Upper lobe of left lung (tissue), 6 donors: Measurements from ENCODE around the gene NDFIP2. TPM values are rescaled to one million over a fixed set of nuclear protein-coding genes. Genes with fewer than 3 reads are reported as not detected.

Experiments used
- ATAC-seq, 2 donors: fragments of 200-7000 bp; cut with Tn5 transposase; one replicate each; pipeline ENCODE4 v1.9.1; 2022; ENCODE audit warnings: mild to moderate bottlenecking in 2 of 2, moderate library complexity in 2 of 2; ENCODE audit not compliant: low FRiP score in 2 of 2
- DNase-seq, 2 donors: peaks; one replicate each; pipeline ENCODE4 v3.0.0-alpha.2; 2019 to 2020
- H3K27ac ChIP-seq, 4 donors: fragments of 200-600 bp; sonication (generic); one replicate each; pipeline ENCODE4 v1.5.1; 2016 to 2019
- H3K27me3 ChIP-seq, 4 donors: fragments of 200-600 bp; sonication (generic); one replicate each; pipeline ENCODE4 v1.5.1; 2017 to 2019
- H3K36me3 ChIP-seq, 4 donors: fragments of 200-600 bp; sonication (generic); one replicate each; pipeline ENCODE4 v1.5.1; 2016 to 2019
- H3K4me1 ChIP-seq, 4 donors: fragments of 200-600 bp; sonication (generic); one replicate each; pipeline ENCODE4 v1.5.1; 2018 to 2019
- H3K4me3 ChIP-seq, 4 donors: fragments of 200-600 bp; sonication (generic); one replicate each; pipeline ENCODE4 v1.5.1; 2017 to 2019; ENCODE audit warnings: mild to moderate bottlenecking in 2 of 4, moderate library complexity in 1 of 4
- H3K9me3 ChIP-seq, 4 donors: fragments of 200-600 bp; sonication (generic); one replicate each; pipeline ENCODE4 v1.5.1; 2018 to 2019
- EP300 ChIP-seq, 4 donors: sonication (generic); formaldehyde crosslinking; IDR thresholded peaks; one replicate each; pipeline ENCODE4 v1.5.1; 2017; ENCODE audit warnings: antibody characterized with exemption in 4 of 4, control low read depth in 2 of 4
- POLR2A ChIP-seq, 4 donors: fragments of 450-650 bp; IDR thresholded peaks; one replicate each; pipeline ENCODE4 v1.5.1; 2016 to 2017; ENCODE audit warnings: antibody characterized with exemption in 4 of 4, mild to moderate bottlenecking in 2 of 4
- POLR2AphosphoS5 ChIP-seq, 2 donors: sonication (generic); formaldehyde crosslinking; IDR thresholded peaks; one replicate each; pipeline ENCODE4 v1.5.1; 2017; ENCODE audit warnings: antibody characterized with exemption in 2 of 2
- WGBS, 2 donors: methylation state at CpG; one replicate each; pipeline ENCODE4 v1.1.5; 2017 to 2018; 5-methylcytosine and 5-hydroxymethylcytosine counted together
- total RNA-seq, 6 donors: library from RNA; depleted of rRNA in 4 of 6; stranded (reverse); fragments of >200 nt in 4 of 6; gene quantifications; one replicate each; pipeline versions ENCODE4 v1.1.0 to v1.2.1, GENCODE V29; 2016 to 2021
- TF ChIP-seq, protein P1 (sequence below), 6 experiments: fragments of 450-650 bp in 4 of 6; fragments of 200-600 bp in 2 of 6; sonication (generic) in 2 of 6; IDR thresholded peaks; one replicate each; pipeline ENCODE4 v1.5.1; 2016 to 2019; ENCODE audit warnings: antibody characterized with exemption in 6 of 6
- donor health status: DM: no; HTN: no; CAD: no; lungs with moderate emphysema.
- donor health status: DM: no; HTN: yes; CAD: no; lungs with severe emphysema.

NDFIP2 gene
- total RNA-seq, 6 donors from 2014 or later, result 8.4 to 37.2 (median 26.2) TPM

GRCh38 chr13:79508224-79508961, 27.4 kb downstream of the NDFIP2 start:
- no peak overlapping the region for H3K4me3 ChIP-seq
- no peak for ATAC-seq
- no peaks in the 10 kb centered on the region for H3K36me3 ChIP-seq
- no peaks in the 10 kb centered on the region for H3K27me3 ChIP-seq
- no peak for DNase-seq
- WGBS, 2 donors, result 90 to 93% methylated on average over 6 of the region's 6 CpGs
- H3K27ac ChIP-seq, result no peak overlapping the region
- H3K9me3 ChIP-seq, result no peaks in the 10 kb centered on the region
- TF ChIP-seq, protein P1, sequence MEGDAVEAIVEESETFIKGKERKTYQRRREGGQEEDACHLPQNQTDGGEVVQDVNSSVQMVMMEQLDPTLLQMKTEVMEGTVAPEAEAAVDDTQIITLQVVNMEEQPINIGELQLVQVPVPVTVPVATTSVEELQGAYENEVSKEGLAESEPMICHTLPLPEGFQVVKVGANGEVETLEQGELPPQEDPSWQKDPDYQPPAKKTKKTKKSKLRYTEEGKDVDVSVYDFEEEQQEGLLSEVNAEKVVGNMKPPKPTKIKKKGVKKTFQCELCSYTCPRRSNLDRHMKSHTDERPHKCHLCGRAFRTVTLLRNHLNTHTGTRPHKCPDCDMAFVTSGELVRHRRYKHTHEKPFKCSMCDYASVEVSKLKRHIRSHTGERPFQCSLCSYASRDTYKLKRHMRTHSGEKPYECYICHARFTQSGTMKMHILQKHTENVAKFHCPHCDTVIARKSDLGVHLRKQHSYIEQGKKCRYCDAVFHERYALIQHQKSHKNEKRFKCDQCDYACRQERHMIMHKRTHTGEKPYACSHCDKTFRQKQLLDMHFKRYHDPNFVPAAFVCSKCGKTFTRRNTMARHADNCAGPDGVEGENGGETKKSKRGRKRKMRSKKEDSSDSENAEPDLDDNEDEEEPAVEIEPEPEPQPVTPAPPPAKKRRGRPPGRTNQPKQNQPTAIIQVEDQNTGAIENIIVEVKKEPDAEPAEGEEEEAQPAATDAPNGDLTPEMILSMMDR (IDR thresholded peaks at IDR 0.05), result no peak
- no peak for TF ChIP-seq POLR2A (IDR thresholded peaks at IDR 0.05)
- TF ChIP-seq POLR2AphosphoS5 (IDR thresholded peaks at IDR 0.05), result no peak
- TF ChIP-seq EP300 (IDR thresholded peaks at IDR 0.05), result no peak
- no peaks in the 10 kb centered on the region for H3K4me1 ChIP-seq

GRCh38 chr13:79511611-79512010, 30.7 kb downstream of the NDFIP2 start:
- Histone ChIP-seq H3K4me1 (no peaks in the 10 kb centered on the region), H3K9me3 (no peaks in the 10 kb centered on the region), H3K27me3 (no peaks in the 10 kb centered on the region), H3K27ac (no peak overlapping the region), H3K36me3 (no peaks in the 10 kb centered on the region), H3K4me3 (no peak overlapping the region)
- no peak for DNase-seq
- TF ChIP-seq POLR2AphosphoS5 (IDR thresholded peaks at IDR 0.05) (no peak), EP300 (IDR thresholded peaks at IDR 0.05) (no peak), POLR2A (IDR thresholded peaks at IDR 0.05) (no peak)
- TF ChIP-seq, protein P1 (IDR thresholded peaks at IDR 0.05), result no peak
- 93% methylated on average over 2 of the region's 2 CpGs for WGBS, 2 donors
- ATAC-seq, result no peak

- no peak overlapping the region for H3K27ac ChIP-seq
- no peak for ATAC-seq
- H3K36me3 ChIP-seq, result no peaks in the 10 kb centered on the region
- H3K9me3 ChIP-seq, result no peaks in the 10 kb centered on the region
- no peaks in the 10 kb centered on the region for H3K27me3 ChIP-seq
- DNase-seq, result no peak
- no peaks in the 10 kb centered on the region for H3K4me1 ChIP-seq
- no peak overlapping the region for H3K4me3 ChIP-seq
- TF ChIP-seq EP300 (IDR thresholded peaks at IDR 0.05) (no peak), POLR2A (IDR thresholded peaks at IDR 0.05) (no peak), POLR2AphosphoS5 (IDR thresholded peaks at IDR 0.05) (no peak)
- TF ChIP-seq, protein P1 (IDR thresholded peaks at IDR 0.05), result no peak
These were observed 32.0 kb downstream of the NDFIP2 start for GRCh38 chr13:79512950-79513349.

DNA sequence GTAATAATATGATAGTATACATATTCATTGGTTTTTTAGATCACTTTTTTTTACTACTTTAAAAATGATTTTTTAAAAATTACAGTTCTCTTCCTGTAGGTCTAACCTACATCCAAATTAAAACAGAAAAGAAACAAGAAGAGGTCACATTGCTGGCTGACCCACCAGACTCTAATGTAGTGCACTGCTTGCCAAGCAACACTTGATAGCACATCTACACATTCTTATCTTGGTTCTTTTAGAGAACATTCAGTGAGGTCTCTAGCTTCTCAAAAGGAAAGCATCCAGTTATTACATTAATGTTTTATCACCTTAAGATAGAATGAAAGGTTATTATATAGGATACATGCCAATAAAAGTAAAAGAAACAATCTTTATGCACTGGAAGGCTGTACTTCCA, 35.6 kb downstream of the NDFIP2 start:
- Histone ChIP-seq H3K4me1 (no peaks in the 10 kb centered on the region), H3K36me3 (peaks cover 0 to 5% (median 0%) of the 10 kb centered on the region in 4 donors), H3K27me3 (no peaks in the 10 kb centered on the region), H3K27ac (no peak overlapping the region), H3K4me3 (no peak overlapping the region), H3K9me3 (no peaks in the 10 kb centered on the region)
- ATAC-seq (no peak), DNase-seq (no peak)
- TF ChIP-seq POLR2A (IDR thresholded peaks at IDR 0.05) (no peak), POLR2AphosphoS5 (IDR thresholded peaks at IDR 0.05) (no peak), EP300 (IDR thresholded peaks at IDR 0.05) (no peak)
- TF ChIP-seq, protein P1 (IDR thresholded peaks at IDR 0.05), result no peak

GRCh38 chr13:79519255-79519654, 38.3 kb downstream of the NDFIP2 start:
- DNase-seq (no peak), ATAC-seq (no peak)
- Histone ChIP-seq H3K9me3 (no peaks in the 10 kb centered on the region), H3K36me3 (peaks cover 0 to 25% (median 3%) of the 10 kb centered on the region in 4 donors), H3K27me3 (no peaks in the 10 kb centered on the region), H3K4me1 (no peaks in the 10 kb centered on the region), H3K4me3 (no peak overlapping the region), H3K27ac (no peak overlapping the region)
- WGBS, 2 donors, result 86 to 88% methylated on average over 3 of the region's 3 CpGs
- TF ChIP-seq, protein P1 (IDR thresholded peaks at IDR 0.05), result no peak
- TF ChIP-seq POLR2AphosphoS5 (IDR thresholded peaks at IDR 0.05) (no peak), EP300 (IDR thresholded peaks at IDR 0.05) (no peak), POLR2A (IDR thresholded peaks at IDR 0.05) (no peak)
